OCI-LY7 (cell line): ENCODE results near the gene TMA7B.

Source experiments
- EZH2phosphoT487 ChIP-seq: fragments of 200-600 bp; sonication (generic); IDR thresholded peaks from 2 replicates; pipeline ENCODE4 v1.6.1; 2018; ENCODE audit warnings: low read depth, borderline replicate concordance, mild to moderate bottlenecking, mixed run types, antibody characterized with exemption, low read length, moderate library complexity, mixed read lengths
- TF ChIP-seq, protein P1 (sequence below): fragments of 200-600 bp; sonication (generic); conservative IDR thresholded peaks from 2 replicates; pipeline ENCODE4 v1.5.1; 2014; ENCODE audit warnings: mild to moderate bottlenecking, antibody characterized with exemption, low read length, moderate library complexity, mixed read lengths

DNA sequence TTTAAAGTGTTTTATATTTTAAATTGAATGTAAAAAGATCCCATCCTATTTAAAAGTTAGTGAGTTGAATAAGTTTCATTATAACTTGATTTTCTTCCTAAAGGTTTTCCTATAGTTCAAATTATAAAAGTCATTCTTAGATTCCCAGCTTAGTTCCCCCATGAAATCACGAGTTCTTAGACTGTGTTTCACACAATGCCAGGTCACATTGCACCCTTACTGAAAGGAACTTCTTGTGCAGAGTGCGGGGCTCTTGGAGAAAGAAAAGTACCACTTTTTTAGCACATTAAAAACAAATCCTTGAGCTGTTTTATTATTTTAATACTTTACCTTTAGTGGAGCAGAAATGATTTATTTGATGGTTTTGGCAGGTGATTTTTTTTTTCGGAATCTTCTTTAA is 43.7 kb upstream of the TMA7B start:
- TF ChIP-seq, protein P1, sequence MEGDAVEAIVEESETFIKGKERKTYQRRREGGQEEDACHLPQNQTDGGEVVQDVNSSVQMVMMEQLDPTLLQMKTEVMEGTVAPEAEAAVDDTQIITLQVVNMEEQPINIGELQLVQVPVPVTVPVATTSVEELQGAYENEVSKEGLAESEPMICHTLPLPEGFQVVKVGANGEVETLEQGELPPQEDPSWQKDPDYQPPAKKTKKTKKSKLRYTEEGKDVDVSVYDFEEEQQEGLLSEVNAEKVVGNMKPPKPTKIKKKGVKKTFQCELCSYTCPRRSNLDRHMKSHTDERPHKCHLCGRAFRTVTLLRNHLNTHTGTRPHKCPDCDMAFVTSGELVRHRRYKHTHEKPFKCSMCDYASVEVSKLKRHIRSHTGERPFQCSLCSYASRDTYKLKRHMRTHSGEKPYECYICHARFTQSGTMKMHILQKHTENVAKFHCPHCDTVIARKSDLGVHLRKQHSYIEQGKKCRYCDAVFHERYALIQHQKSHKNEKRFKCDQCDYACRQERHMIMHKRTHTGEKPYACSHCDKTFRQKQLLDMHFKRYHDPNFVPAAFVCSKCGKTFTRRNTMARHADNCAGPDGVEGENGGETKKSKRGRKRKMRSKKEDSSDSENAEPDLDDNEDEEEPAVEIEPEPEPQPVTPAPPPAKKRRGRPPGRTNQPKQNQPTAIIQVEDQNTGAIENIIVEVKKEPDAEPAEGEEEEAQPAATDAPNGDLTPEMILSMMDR, result no peak
- no peak for TF ChIP-seq EZH2phosphoT487
